Activated CD4-positive, alpha-beta T cell treated with anti-CD3 and anti-CD28 coated beads for 24 hours (primary cell): ENCODE data around the gene RASGEF1C.

Source experiments
- DNase-seq, 2 donors: peaks; one replicate each; pipeline ENCODE4 v3.0.0-alpha.2; 2020; ENCODE audit warnings: low read depth in 2 of 2

RASGEF1C gene

DNA sequence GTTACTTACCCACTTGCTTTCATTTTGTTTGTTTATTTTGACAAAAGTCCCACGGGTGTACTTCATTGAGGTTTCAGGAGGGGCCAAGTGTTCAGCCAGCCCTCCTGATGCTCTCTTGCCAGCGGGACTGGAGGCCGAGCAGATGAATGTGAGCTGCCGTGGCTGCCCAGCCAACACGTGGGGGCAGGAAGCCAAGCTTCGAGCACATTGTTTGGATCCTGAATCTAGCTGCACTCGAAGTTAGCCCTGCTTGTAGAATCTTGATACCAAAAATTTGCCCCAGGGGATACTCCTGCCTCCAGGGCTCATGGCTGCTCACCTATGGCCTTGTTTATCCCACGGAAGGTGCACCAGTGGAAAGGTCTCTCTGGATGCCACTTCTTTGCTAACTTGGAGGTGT lies 49.3 kb downstream of the RASGEF1C start:
- no peak for DNase-seq

DNA sequence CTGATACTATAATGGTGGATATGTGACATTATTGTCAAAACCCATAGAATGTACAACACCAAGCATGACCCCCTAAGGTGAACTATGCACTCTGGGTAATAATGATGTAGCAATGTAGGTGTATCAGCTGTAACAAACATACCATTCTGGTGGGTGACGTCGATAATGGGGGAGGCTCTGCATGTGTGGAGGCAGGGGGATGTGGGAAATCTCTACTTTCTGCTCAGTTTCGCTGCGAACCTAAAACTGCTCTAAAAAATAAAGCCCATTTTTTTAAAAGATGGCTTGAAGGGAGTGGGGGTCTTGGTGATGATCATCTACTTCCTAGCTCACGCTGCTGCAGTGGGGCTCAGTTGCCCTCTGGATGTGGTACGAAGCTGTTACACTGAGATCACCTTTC lies 51.1 kb downstream of the RASGEF1C start:
- no peak for DNase-seq

DNA sequence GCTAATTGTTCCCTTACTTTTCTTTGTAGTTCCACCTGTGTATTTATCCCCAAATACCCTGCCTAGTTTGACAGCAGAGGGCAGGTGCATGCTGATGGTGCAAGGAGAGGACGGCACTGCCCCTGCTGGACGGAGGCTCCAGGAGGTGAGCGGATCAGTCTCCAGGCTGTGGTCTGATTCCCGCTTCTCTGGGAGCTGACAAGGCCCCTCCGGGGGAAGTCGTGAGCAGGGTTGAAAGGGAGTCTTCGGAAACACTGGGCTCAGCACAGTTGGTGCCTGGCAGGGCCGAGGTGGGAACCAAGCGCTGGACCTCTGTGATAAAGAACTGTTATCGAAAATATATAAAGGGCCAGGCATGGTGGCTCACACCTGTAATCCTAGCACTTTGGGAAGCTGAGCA lies 52.9 kb downstream of the RASGEF1C start:
- DNase-seq = no peak

DNA sequence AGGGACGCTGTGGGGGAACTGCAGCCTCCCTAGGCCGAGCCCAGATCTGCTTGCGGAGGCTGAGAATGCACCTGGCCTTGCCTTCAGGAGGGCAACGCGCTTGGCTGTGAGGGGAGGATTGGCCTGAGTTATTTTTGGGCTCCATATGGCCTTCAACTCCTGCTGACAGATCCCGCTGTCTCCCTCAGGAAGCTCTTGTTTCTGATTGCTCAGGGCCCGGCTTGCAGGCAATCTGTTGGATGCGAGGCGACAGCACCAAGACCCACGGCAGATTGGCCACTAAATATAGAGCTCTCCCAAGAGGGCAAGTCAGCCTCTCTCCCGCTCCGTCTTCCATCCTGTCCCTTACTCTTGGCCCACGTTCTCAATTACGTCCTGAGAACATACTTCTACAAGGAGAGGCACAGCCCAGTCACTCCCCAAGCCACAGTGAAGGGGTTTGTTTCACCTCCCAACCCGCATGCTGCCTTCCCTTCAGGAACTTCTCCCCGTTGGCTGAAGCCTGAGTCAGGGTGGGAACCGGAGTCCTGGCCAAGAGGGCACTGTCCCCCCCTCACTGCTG lies 53.6 kb downstream of the RASGEF1C start:
- DNase-seq = no peak

DNA sequence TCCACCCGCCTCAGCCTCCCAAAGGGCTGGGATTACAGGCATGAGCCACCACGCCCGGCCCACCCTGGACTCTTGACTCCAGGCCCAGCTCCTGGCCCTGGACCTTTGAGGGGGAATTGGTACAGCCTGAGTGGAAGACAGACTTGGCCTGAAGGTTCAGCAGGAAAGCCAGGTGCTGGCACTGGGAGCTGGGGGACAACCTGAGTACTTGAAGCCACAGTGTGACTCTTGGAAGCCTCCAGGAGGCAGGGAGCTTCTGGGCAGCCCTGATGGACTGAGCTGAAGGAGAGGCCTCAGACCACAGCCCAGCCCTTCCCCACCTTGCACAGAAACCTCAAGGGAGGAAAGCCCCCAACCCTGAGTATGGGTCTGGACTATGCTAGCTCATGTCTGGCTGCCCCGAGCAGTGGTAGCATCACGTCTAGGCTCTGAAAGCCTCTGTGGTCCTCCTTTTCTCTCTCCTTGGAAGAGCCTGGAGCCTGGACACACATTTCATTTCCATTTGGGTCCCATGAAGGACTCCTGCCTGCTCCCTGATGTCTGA lies 54.1 kb downstream of the RASGEF1C start:
- no peak for DNase-seq

DNA sequence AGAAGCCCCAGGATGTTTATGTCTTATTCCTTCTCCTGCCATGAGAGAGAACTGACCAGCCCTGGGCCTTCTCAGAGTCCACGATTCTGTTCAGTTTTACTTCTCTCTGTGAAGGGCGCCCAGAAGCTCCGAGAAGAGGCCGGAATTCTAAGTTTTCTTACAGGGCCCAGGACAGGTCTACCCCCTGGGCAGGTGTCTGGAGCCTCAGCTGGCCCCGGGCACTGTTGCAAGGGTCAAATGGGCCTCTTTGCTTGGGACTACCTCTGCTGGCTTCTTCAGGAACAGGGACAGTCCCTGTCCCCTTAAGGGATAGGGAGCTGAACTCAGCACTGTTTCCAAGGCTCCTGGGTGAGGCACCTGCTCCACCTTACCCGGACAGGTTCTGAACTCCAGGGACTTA lies 55.0 kb downstream of the RASGEF1C start:
- no peak for DNase-seq

DNA sequence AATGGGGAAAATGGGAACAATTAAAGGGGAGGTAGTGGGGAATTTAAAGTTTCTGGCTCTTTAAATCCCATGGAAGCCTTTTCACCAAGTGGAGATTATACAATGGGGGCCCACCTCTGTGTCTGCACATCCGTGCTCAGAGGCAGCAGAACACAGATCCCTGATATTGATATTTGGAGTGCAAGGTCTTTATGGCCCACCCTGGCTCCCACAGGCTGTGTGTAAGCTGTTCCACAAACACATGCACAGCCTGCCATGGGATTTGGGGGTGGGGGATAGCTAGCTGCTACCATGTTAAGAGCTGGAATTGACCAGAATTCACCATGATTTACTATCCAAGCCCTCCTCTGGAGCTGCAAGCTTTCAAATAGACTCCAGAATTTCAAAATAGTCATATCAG lies 55.9 kb downstream of the RASGEF1C start:
- DNase-seq = no peak

DNA sequence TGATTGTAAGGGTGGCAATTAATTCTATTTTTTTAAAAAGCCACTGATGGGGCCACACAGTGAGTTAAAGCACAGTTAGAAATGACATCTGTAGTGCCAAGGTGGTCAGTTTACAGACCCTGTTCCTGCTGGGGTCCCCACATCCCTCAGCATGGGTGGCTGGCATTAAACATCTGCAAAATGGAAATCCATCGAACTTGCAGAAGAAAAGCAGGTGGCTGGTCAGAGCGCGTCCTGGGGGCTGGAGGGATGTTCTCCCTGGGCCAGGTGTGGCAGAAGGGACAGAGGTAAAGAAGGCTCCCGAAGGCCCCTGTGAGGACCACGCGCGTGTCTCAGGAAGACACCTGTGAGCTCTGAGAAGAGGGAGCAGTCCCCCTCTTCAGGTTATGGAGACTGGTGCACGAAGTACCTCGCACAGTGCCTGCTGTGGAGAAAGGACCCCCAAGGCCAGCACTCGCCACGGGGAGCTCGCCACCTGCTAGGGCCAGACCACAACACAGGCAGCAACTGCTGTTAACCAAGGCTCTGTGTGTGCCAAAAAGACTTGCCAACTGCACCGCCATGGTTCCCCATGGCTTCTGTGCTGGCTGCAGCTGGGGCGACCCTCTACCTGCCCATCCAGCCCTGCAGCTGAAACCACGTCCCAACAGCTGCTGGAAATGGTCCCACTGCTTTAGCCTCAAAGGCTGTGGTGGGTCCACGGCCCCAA lies 65.2 kb downstream of the RASGEF1C start:
- no peak for DNase-seq

DNA sequence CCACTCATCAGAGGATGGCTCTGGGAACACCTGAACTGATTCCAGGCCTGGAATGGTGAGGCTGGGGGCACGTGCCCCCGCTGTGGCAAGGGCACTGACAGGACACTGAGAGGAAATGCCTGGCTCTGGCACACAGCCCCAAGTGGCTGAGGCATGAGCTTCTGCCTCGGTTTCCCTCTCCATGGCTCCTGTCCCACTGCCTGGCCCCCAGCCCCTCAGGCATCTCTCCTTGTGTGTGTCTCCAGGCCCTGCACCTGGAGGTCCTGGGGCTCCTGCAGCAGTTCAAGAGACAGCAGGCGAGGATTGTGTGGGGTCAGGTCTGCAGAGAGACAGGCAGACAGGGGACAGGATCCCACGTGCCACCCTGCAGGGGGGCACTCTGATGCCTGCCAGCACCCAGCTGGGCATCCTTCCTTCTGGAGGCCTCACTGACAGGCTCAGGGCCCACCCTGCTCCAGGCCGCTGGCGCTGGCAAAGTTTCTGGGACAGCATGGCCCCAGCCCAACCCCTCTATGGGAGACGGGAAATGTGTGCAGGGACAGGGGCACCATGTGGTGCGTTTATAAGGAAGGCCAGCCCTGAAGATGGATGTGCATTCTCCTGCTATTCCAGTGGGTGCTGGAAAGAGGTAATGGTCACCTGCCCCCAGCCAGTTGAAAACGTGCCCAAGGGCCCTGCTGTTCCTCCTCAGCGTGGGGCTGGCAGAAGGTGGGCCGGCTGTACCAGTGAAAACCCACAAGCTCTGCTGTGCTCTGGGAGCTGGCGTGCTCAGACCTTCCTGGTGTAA lies 66.0 kb downstream of the RASGEF1C start:
- no peak for DNase-seq

DNA sequence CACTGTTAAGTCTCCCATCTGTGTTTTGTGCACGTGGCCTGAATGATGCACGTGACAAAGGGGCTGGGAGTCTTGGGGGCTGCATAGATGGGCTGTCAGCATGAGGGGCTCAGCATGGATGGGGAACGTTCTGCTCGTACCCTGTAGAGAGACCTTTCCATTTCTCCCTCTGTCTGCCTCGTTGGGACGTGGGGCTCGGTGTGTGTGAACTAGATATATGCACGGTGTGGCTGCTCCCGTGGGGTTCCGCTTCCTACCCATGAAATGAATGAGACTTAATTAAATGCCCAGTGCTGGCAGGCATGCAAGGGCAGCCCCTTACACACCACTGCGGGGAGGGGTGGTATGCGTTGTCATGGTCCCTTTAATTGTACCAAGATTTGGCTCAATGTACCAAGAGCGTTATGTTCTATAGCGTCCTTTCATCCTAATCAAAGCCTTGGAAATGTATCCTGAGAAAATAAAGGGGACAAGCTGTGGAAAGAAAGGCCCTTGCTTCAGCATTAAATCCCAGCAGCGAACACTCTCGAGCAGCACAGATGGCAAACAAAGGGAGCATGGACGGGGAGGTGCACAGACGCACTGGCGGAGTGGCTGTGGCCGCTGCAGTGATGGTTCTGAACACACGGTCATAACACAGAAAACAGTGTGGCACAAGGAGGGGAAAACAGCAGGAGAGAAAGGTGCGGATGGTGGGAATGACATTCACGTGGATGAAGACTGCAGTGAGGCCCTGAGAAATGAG lies 66.8 kb downstream of the RASGEF1C start:
- DNase-seq = no peak

DNA sequence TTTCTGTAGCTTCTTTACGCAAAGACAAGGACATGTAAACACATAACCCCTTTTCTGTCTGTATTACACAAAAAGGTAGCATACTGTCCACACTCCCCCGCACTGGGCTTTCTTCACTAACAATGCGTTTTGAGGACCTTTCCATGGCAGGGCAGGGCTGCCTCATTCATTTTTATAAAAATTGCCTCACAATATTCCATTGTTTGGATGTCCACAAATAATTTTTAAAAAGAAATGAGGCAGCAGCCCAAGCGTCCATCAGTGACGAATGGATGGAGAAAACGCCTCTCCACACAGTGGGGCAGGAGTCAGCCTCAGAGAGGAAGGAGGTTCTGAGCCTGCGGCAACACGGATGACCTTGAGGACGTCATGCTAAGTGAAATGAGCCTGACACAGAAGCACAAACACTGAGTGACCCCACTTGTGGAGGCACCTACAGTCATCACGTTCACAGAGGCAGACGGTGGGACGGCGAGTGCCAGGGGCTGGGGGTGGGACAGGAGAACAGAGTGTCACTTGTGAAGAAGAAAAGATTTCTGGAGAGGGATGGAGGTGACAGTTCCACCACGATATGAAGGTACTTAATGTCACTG lies 67.8 kb downstream of the RASGEF1C start:
- DNase-seq = no peak

DNA sequence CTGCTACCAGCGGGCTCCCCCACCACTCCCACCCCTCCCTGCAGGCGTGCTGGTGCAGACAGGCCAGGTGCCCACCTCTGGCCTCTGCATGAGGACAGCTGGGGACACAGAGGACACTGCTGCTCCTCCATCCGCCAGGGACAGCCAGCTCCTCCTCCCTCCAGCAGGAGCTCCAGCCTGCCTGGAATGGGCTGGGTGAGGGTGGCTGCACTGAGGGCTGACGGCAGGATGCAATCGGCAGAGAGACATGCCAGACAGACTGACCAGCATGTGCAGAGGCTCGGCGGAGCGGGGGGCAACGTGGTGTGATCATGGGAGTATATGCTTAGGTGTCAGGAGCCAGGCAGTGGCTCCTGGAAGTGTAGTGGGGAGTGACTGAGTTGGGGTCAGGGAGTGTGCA lies 68.4 kb downstream of the RASGEF1C start:
- DNase-seq = no peak

DNA sequence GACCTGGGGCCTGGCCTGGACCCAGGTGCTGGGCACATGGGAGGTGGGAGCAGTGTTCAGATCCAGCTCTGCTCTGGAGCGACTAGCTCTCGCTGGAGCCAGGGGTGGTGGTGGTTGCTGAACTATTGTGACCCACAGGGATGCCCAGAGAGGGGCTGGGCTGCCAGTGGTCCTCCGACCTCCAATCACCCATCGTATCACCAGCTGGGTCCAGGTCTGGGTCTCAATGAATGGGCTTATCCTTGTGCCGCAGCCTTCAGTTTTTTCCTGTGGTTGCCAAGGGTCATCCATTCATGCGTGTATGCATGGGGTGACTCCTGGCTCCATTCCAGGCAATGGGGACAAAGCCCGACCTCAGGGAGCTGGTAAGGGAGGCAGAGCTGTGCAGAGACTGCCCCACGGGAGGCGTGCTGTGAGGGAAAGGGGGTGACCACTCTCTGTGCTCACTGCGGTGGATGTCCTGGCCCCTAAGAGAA lies 68.9 kb downstream of the RASGEF1C start:
- no peak for DNase-seq

DNA sequence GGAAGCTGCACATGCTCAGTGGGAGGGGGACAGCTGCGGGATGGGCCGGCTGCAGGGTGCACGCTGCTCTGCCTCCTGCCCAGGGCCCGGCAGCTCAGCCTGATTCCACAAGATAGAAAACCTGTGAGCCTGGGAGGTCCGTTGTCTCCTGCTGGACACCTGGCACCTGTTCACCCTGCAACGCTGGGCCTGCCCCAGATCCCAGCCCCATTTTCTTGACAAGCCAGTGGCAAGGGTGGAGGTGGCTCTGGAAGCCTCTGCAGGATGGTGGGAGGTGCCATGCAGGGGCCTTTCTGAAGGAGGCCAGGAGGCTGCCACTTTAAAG lies 69.3 kb downstream of the RASGEF1C start:
- no peak for DNase-seq

DNA sequence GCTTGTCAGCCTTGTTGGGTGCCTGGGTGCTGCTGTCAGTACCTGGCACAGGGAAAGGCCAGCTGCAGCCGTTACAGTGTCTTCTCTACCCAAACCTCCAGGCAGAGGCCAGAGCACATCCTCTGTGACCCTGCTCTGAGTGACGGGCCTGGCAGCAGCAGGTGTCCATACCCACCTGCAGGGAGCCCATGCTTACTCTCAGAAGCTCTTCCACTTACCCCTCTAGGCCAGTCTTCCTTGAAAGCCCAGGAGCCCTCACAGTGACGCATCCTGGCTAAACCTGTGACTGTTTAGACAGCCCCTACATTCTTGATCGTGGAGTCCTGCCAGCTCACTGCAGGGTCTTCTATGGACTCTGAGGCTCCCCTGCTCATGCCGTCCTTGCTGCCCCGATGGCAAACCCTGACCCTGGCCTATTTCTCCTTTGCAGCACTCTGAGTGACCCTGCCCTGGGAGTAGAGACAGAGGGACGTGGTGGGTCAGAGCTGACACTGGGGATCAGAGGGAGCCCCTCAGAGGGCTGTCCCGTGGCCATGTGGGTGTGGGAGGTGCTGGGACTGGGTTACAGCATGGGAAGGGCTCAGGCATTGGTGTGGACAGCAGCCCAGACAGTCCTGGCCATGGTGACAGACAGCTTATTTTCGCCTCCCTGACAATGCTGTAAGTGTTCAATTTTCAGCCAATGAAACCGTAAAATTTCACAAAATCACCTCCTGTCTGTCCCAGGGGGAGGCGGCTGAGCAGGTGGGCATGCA lies 69.9 kb downstream of the RASGEF1C start:
- DNase-seq = no peak

DNA sequence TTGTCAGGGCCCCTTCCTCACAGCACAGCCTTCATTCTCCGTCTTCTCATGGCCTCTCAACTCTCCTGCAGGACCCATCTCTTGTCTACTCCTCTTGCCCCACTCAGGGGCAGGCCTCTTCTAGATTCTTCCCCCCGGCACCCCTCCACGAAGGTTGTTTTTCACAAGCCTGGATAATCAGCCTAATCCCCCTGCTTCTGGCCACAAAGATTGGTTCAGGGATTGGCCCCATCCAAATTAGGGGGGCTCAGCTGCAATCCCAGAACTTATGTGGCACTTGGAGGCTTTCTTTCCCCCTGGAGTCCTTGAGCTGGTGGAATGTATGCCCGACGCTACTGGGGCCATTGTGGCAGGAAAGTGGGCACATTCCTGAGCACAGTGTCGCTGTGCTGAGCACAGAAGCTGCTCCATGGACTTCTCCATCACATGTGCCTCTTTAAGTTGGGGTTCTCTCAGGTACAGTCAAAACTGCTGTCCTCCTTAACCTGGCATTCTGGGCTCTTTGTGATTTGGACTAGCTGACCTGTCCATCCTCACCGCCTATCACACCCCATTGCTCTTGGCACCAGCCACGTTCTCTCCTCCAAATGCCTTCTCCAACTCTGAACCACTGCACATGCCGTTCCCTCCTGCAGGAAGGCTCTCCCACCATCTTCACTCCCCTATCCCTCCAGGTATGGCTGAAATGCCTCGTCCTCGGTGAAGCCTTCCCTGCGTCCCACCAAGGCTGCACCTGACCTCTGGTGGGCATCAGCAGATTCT lies 70.6 kb downstream of the RASGEF1C start:
- no peak for DNase-seq

DNA sequence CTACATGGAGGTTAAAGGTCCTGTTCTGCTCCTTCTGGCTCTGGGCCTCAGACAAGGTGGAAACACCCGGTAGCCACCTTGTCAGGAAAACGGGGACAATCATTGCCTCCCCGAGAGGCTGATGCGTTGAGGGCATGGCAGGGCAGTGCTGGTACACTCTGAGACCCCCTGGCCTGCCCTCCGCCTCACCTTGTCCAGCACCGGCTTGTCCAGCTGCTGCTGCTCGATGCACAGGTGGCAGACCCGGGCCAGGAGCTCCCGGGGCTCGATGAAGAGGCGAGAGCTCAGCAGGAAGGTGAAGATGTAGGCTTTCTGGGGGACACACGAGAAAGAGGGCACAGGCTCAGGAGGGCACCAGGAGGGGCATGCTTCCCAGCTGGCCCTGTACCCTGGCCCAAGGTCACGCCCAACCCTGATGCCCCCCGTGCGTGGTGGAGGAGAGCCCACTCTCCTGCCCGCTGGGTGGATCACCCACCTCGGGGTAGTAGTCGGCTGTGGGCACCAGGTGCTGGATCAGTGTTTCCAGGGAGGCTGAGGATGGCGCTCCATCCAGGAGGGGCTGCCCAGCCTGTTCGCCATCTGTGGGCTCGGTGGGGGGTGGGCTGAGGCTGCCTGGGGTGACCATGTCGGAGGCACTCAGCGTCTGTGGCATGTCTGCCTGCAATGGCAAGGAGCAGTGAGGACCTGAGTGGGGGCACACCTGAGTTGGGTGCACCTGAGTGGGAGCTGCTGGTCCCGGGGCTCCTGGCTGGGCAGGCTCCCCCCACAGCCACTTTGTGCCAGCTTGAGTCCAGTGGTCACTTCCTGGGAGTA lies 71.4 kb downstream of the RASGEF1C start:
- DNase-seq = no peak

DNA sequence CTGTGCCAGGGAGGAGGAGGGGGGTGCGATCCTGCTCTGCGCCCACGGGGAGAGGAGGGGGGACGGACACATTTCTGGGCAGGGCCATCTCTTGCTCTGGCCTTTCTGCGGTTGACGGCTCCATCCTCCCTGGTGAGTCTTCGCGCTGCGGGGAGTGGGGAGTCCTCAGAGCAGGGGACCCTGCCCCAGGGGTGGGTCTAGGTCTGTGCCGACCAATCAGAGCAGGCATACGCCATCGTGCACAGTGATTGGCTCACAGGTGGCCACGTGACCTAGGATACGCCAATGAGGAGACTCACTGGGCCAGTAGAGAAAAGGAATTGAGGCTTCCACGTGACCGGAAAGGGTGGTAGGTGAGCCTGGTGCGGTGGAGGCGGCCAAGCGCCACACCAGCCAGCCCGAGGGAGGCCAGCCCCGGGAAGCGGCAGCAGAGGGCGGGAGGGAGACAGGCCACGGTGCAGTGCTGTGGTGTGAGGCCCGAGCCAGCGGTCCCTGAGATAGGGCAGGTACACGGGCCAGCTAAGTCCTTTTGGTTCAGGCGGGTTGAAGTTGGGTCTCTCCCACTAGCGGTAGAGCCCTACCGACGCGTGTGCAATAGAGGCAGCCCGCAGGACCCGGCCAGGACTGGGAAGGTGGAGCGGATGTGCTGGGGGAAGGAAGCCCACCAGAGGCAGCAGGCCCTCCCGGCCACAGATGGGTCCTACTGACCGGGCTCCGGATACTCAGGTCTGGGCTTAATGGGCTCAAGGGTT lies 72.2 kb downstream of the RASGEF1C start:
- DNase-seq = no peak
